ENCODE data around the gene XPR1.

- TF ChIP-seq CTCF (IDR thresholded peaks at IDR 0.05) (no peak), POLR2A (IDR thresholded peaks at IDR 0.05) (no peak), EP300 (IDR thresholded peaks at IDR 0.05) (no peak), POLR2AphosphoS5 (IDR thresholded peaks at IDR 0.05) (no peak)
These were observed 33.4 kb upstream of the XPR1 start for GRCh38 chr1:180598333-180598974.
